Ishikawa (cell line): ENCODE measurements around the gene NOTCH1.

Experiments used
- CEBPB ChIP-seq: IDR thresholded peaks from 2 replicates; pipeline ENCODE4 v1.6.1; 2012
- CREB1 ChIP-seq: IDR thresholded peaks from 2 replicates; pipeline ENCODE4 v1.6.1; 2012; ENCODE audit warnings: low read depth
- EGR1 ChIP-seq: IDR thresholded peaks from 2 replicates; pipeline ENCODE4 v1.6.1; 2012
- EP300 ChIP-seq: IDR thresholded peaks from 2 replicates; pipeline ENCODE4 v1.6.1; 2012; ENCODE audit warnings: borderline replicate concordance
- FOXM1 ChIP-seq: IDR thresholded peaks from 2 replicates; pipeline ENCODE4 v1.6.1; 2012; ENCODE audit warnings: low read depth, borderline replicate concordance
- MAX ChIP-seq: IDR thresholded peaks from 2 replicates; pipeline ENCODE4 v1.6.1; 2012
- NFIC ChIP-seq: IDR thresholded peaks from 2 replicates; pipeline ENCODE4 v1.6.1; 2012
- RAD21 ChIP-seq: IDR thresholded peaks from 2 replicates; pipeline ENCODE4 v1.6.1; 2012; ENCODE audit warnings: low read depth
- REST ChIP-seq: IDR thresholded peaks from 2 replicates; pipeline ENCODE4 v1.6.1; 2012; ENCODE audit warnings: low read depth, mild to moderate bottlenecking
- TAF1 ChIP-seq: IDR thresholded peaks from 2 replicates; pipeline ENCODE4 v1.6.1; 2012; ENCODE audit warnings: low read depth, mild to moderate bottlenecking
- TCF12 ChIP-seq: IDR thresholded peaks from 2 replicates; pipeline ENCODE4 v1.6.1; 2012; ENCODE audit warnings: low read depth
- TEAD4 ChIP-seq: IDR thresholded peaks from 2 replicates; pipeline ENCODE4 v1.6.1; 2012
- USF1 ChIP-seq: IDR thresholded peaks from 2 replicates; pipeline ENCODE4 v1.6.1; 2012
- YY1 ChIP-seq: IDR thresholded peaks from 2 replicates; pipeline ENCODE4 v1.6.1; 2012; ENCODE audit warnings: low read depth
- ZBTB7A ChIP-seq: IDR thresholded peaks from 2 replicates; pipeline ENCODE4 v1.6.1; 2012; ENCODE audit warnings: low read depth

The NOTCH1 gene

GRCh38 chr9:136496181-136496580 lies 49.7 kb downstream of the NOTCH1 start:
- TF ChIP-seq USF1 (no peak), NFIC (no peak), YY1 (no peak), FOXM1 (no peak)

GRCh38 chr9:136495238-136495800 lies 50.5 kb downstream of the NOTCH1 start:
- TF ChIP-seq FOXM1 = no peak
- no peak for TF ChIP-seq USF1
- no peak for TF ChIP-seq EGR1
- TF ChIP-seq EP300 = no peak
- TF ChIP-seq MAX = no peak
- TF ChIP-seq YY1 = no peak
- TF ChIP-seq NFIC = no peak
- no peak for TF ChIP-seq CREB1
- no peak for TF ChIP-seq REST
- TF ChIP-seq ZBTB7A = no peak
- TF ChIP-seq TAF1 = no peak
- TF ChIP-seq TEAD4 = no peak

- no peak for TF ChIP-seq TEAD4
- TF ChIP-seq TCF12 = no peak
- no peak for TF ChIP-seq EGR1
- TF ChIP-seq MAX = no peak
- TF ChIP-seq USF1 = no peak
- no peak for TF ChIP-seq CEBPB
- TF ChIP-seq REST = no peak
- no peak for TF ChIP-seq YY1
- TF ChIP-seq TAF1 = no peak
- TF ChIP-seq RAD21 = no peak
- TF ChIP-seq FOXM1 = no peak
- no peak for TF ChIP-seq CREB1
- TF ChIP-seq EP300 = no peak
- TF ChIP-seq ZBTB7A = no peak
- TF ChIP-seq NFIC = no peak
These were observed 51.2 kb downstream of the NOTCH1 start for GRCh38 chr9:136494531-136495215.

GRCh38 chr9:136494012-136494411 lies 51.8 kb downstream of the NOTCH1 start:
- TF ChIP-seq CREB1 (no peak), USF1 (no peak)

- TF ChIP-seq TCF12 (no peak), EGR1 (no peak), MAX (no peak), REST (no peak), YY1 (no peak), EP300 (no peak), CEBPB (no peak), NFIC (no peak), TEAD4 (no peak), USF1 (no peak), FOXM1 (no peak), TAF1 (no peak), RAD21 (no peak), CREB1 (no peak), ZBTB7A (no peak)
These were observed 52.3 kb downstream of the NOTCH1 start for GRCh38 chr9:136493567-136493971.
